ENCODE measurements around the gene STRBP.
"Not testable (repeated sequence)": the region's sequence is repeated elsewhere in the genome, so short reads cannot be mapped to it uniquely, and the experiment has no call there.

The STRBP gene

GRCh38 chr9:123246534-123246933 lies 21.9 kb downstream of the STRBP start:
- no peak for DNase-seq

GRCh38 chr9:123239726-123240125 lies 28.7 kb downstream of the STRBP start:
- DNase-seq, result no peak

GRCh38 chr9:123238365-123238764 lies 30.0 kb downstream of the STRBP start:
- DNase-seq, result no peak

GRCh38 chr9:123237220-123237619 lies 31.2 kb downstream of the STRBP start:
- DNase-seq, result no peak

DNA sequence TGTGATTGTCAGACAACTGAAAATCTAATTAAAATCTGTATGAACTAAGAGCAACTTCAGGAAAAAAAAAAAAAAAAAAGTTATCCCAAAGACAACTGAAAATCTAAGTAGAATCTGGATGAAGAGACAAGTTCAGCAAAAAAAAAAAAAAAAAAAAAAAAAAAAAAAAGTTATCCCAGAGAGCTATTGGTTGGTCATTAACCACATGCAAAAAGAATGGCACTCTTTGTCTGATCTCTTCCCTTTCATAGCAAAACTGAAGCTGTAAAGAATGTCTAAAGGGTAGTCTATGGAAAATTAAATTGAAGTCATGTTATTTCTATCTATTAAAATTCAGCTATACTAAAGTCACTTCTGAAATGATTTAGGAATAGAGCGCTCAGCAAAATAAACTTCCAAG lies 32.9 kb downstream of the STRBP start:
- DNase-seq, result no peak

GRCh38 chr9:123234853-123235252 lies 33.5 kb downstream of the STRBP start:
- no peak for DNase-seq

- DNase-seq, result no peak
Measured at GRCh38 chr9:123232332-123232731, 36.1 kb downstream of the STRBP start.

- DNase-seq, result no peak
Measured at GRCh38 chr9:123231421-123231820, 37.0 kb downstream of the STRBP start.

DNA sequence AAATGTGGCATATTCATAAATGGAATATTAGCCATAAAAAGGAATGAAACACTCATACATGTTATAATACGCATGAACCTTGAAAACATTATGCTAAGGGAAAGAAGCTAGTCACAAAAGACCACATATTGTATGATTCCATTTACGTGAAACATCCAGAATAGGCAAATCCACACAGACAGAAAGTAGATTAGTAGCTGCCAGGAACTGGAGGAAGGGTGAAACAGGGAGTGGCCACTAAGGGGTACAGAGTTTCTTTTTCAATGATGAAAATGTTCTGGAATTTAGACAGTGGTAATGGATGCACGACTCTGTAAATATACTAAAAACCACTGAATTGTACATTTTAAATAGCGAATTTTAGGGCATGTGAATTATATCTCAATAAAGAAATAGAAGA lies 39.4 kb downstream of the STRBP start:
- DNase-seq, result no peak

GRCh38 chr9:123225995-123226394 lies 42.4 kb downstream of the STRBP start:
- DNase-seq, result peak; percentile 57

- peak; percentile 72 for DNase-seq
Measured at GRCh38 chr9:123225374-123225813, 43.0 kb downstream of the STRBP start.

GRCh38 chr9:123220127-123220526 lies 48.3 kb downstream of the STRBP start:
- DNase-seq, result no peak

DNA sequence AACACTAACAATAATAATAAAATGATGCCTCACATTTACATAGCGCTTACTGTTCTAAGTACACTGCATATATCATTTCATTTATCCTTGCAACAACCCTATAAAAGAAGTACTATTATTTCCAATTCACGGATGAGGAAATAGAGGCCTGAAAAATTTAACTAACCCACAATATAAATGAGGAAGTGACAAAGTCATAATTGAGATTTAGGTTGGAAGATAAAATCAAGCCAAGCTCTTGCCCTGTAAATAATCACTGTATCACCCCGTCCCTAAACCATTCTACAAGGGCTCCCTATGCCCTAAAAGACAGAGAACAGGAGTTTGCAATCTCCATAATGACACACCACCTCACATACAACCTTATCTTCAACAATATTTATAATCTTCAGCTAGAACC lies 49.6 kb downstream of the STRBP start:
- DNase-seq, result no peak

- DNase-seq, result no peak
Measured at GRCh38 chr9:123217128-123217654, 51.2 kb downstream of the STRBP start.

DNA sequence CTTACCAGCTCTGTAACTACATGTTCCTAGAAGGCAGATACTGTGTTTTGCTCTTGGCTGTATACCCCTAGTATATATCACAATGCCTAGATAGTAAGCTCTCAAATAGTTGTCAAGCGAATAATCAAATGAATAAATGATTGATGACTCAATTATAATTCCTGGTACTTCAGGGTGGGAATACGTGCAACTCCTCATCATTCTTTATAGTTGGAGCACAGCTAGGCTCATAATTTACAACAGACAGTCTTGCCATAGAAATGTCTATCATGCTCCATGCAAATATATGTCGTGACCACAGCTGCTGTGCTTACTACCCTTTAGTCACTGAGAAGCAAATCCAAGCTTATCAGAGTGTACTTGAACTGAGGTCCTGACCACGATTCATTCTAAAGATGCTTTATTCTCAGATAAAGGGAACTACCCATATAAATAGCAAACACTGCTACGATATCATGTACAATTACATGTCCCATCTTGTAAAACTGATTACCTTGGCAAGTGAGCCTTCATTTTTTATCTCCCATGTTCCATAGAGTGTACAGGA lies 52.1 kb downstream of the STRBP start:
- DNase-seq, result no peak

GRCh38 chr9:123211081-123211480 lies 57.3 kb downstream of the STRBP start:
- no peak for DNase-seq

DNA sequence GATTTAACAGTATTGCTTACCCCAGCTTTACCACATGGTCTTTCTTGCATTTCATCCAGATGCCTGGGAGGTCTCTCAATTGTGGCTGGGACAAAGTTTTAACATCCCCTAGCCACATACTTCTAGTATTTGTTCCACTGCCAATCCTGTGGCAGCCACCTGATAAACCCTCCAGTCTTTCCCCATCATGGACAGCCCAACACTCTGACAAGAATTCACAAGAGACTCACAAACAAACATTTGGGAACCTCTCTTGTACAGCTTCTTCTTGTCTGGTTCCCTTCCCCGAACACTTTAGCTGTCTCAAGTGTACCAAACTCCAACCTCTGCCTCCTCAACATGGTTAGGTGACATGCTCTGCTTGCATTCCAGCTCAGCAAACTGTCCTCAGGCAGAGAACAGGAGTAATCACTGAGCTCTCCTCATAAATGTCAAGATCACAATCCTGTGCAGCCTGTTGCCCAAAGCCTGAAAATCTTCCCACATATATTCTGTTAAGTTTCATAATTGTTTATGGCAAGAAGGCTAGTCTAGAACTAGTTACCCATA lies 59.7 kb downstream of the STRBP start:
- DNase-seq, result no peak

DNA sequence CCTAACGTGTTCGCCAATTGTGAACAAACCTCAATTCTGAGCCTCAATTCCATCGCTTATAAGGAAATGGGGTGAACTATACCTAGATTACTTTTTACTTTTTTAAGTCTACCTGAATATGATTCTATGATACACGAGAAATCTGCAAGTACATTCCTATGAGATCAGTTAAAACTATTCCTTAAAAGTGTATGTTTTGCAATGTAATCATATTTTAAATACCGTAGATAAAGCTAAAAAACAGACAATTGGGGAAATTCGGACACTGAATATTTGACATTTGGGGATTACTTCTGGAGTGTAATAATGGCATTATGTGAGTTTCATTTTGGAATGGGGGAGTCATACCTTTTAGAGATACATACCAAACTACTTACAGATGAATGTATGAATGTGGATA lies 62.3 kb downstream of the STRBP start:
- DNase-seq, result no peak

GRCh38 chr9:123201083-123201482 lies 67.3 kb downstream of the STRBP start:
- no peak for DNase-seq

DNA sequence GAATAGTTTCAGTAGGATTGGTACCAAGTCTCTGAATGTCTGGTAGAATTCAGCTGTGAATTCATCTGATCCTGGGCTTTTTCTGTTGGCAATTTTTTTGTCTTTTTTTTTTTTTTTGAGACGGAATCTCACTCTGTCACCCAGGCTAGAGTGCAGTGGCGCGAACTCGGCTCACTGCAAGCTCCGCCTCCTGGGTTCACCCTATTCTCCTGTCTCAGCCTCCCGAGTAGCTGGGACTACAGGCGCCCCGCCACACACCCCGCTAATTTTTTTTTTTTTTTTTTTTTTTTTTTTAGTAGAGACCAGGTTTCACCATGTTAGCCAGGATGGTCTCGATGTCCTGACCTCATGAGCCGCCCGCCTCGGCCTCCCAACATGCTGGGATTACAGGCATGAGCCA lies 67.9 kb downstream of the STRBP start:
- not testable (repeated sequence) for DNase-seq

GRCh38 chr9:123196124-123196523 lies 72.3 kb downstream of the STRBP start:
- DNase-seq, result no peak

DNA sequence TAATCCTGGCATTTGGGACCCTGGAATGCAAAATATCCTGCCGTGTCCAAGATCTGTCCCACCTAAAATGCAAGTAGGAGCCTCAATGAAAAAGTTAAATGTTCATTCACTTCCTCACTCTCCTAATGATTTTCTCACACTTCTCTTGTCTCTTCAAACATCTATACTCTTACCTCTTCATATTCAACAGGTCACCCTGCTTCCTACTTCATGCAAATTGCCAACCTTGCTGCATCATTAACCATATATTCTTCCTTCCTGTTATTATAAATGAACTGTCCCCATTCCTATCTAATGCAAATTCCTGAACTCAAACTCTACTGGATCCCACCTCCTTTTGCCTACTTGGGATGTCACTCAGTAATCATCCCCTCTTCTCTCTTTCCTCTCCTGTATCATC lies 74.4 kb downstream of the STRBP start:
- DNase-seq, result no peak

DNA sequence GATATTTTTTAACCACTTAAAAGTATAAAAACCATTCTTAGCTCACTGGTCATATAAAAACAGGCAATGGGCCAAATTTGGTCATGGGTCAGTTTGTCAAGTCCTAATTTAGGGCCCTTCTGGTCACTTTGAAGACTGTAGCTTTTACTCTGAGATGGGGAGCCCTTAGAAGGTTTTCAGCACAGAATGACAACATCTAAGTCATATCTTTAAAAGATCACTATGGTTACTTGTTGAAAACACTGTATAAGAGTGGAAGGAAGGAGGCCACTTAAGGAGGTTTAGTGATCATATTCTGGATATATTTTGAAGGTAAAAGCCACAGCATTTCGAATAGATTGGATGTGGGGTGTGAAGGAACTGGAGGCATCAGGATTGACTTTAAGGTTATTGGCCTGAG lies 76.7 kb downstream of the STRBP start:
- no peak for DNase-seq

DNA sequence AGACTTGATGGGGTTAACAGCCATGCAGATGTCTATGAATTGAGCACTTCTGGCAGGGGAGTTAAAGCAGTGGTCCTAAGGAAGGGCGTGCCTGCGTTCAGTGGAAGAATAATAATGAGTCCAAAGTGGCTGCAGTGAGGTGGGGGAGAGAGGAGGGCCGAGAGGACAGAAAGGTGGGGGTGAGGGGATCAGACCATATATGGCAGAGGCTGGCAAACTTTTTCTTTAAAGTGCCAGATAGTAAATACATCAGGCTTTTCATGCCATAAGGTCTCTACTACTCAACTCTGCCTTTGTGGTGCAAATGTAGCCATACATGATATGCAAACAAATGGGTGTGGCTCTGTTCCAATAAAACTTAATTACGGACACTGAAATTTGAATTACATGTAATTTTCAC lies 77.1 kb downstream of the STRBP start:
- DNase-seq, result no peak

- DNase-seq, result no peak
Measured at GRCh38 chr9:123187131-123187530, 81.3 kb downstream of the STRBP start.
